ENCODE data around the gene LILRB1. TPM values are rescaled to one million over a fixed set of nuclear protein-coding genes. Genes with fewer than 3 reads are reported as not detected.
"Not testable (repeated sequence)": the region's sequence is repeated elsewhere in the genome, so short reads cannot be mapped to it uniquely, and the experiment has no call there.

LILRB1 gene
- total and polyA plus RNA-seq, 7 experiments from 2014 or later, result 0.09 to 56.5 (median 2.2) TPM; not detected in 2

- H3K27me3 ChIP-seq (ENCODE audit: control insufficient read depth in 2 of 2, insufficient read depth in 2 of 2, low read length in 2 of 2); H3K4me1 ChIP-seq (ENCODE audit: control insufficient read depth in 2 of 2, insufficient read depth in 2 of 2, low read length in 2 of 2); H3K4me1 Mint-ChIP-seq; CTCF ChIA-PET; H3K36me3 Mint-ChIP-seq; intact Hi-C loops (cut with micrococcal nuclease); H3K36me3 ChIP-seq (ENCODE audit: control insufficient read depth in 2 of 3, insufficient read depth in 3 of 3, low read length in 3 of 3); DNase-seq; H3K4me3 Mint-ChIP-seq; H3K27ac ChIP-seq (ENCODE audit: low read depth, low read length); H3K27ac Mint-ChIP-seq; H3K9me3 ChIP-seq (ENCODE audit: control insufficient read depth in 2 of 3, low read length in 3 of 3); H3K4me3 ChIP-seq (ENCODE audit: low read length); ATAC-seq: not testable (repeated sequence)
- peaks cover 0 to 18% (median 2%) of the 10 kb centered on the region in 11 donors for H3K9me3 Mint-ChIP-seq
- peaks cover 6 to 67% (median 35%) of the 10 kb centered on the region in 5 donors for H3K27me3 Mint-ChIP-seq
- POLR2A ChIA-PET, result interaction anchor here (0.5 kb wide), 1 partner anchor 1625 kb away, joined by 4 read pairs; no protein-coding TSS in a partner anchor
Observed at GRCh38 chr19:54631489-54632337, 1.4 kb downstream of the LILRB1 start.

GRCh38 chr19:54632517-54632916, 2.2 kb downstream of the LILRB1 start:
- H3K9me3 ChIP-seq (ENCODE audit: control insufficient read depth in 2 of 3, low read length in 3 of 3); H3K27ac Mint-ChIP-seq; intact Hi-C loops (cut with micrococcal nuclease); H3K9me3 Mint-ChIP-seq; CTCF ChIA-PET; H3K27ac ChIP-seq (ENCODE audit: low read depth, low read length); H3K4me1 ChIP-seq (ENCODE audit: control insufficient read depth in 2 of 2, insufficient read depth in 2 of 2, low read length in 2 of 2); H3K4me1 Mint-ChIP-seq; ATAC-seq; H3K36me3 ChIP-seq (ENCODE audit: control insufficient read depth in 2 of 3, insufficient read depth in 3 of 3, low read length in 3 of 3); H3K27me3 ChIP-seq (ENCODE audit: control insufficient read depth in 2 of 2, insufficient read depth in 2 of 2, low read length in 2 of 2); DNase-seq; H3K4me3 Mint-ChIP-seq; H3K4me3 ChIP-seq (ENCODE audit: low read length); H3K36me3 Mint-ChIP-seq: not testable (repeated sequence)
- H3K27me3 Mint-ChIP-seq, result peaks cover 6 to 60% (median 32%) of the 10 kb centered on the region in 5 donors
- POLR2A ChIA-PET, result interaction anchor here (0.5 kb wide), 1 partner anchor 1624 kb away, joined by 4 read pairs; no protein-coding TSS in a partner anchor

GRCh38 chr19:54633401-54633800, 3.1 kb downstream of the LILRB1 start:
- peaks cover 0 to 5% (median 0%) of the 10 kb centered on the region in 7 donors for H3K4me1 Mint-ChIP-seq
- H3K4me3 Mint-ChIP-seq, result no peak overlapping the region
- no peaks in the 10 kb centered on the region for H3K27me3 ChIP-seq (ENCODE audit: control insufficient read depth in 2 of 2, insufficient read depth in 2 of 2, low read length in 2 of 2)
- no peaks in the 10 kb centered on the region for H3K4me1 ChIP-seq (ENCODE audit: control insufficient read depth in 2 of 2, insufficient read depth in 2 of 2, low read length in 2 of 2)
- H3K27me3 Mint-ChIP-seq, result peaks cover 6 to 59% (median 29%) of the 10 kb centered on the region in 5 donors
- peaks cover 0 to 2% (median 0%) of the 10 kb centered on the region in 11 donors for H3K9me3 Mint-ChIP-seq
- H3K36me3 Mint-ChIP-seq, result no peaks in the 10 kb centered on the region
- POLR2A ChIA-PET, result no interaction called here
- no peaks in the 10 kb centered on the region for H3K9me3 ChIP-seq (ENCODE audit: control insufficient read depth in 2 of 3, low read length in 3 of 3)
- ATAC-seq (no peak), DNase-seq (no peak)
- no peaks in the 10 kb centered on the region for H3K36me3 ChIP-seq (ENCODE audit: control insufficient read depth in 2 of 3, insufficient read depth in 3 of 3, low read length in 3 of 3)
- H3K27ac Mint-ChIP-seq, result no peak overlapping the region
- CTCF ChIA-PET, result no interaction called here
- intact Hi-C loops (cut with micrococcal nuclease), result no loop called here
- H3K27ac ChIP-seq (ENCODE audit: low read depth, low read length), result no peak overlapping the region
- no peak overlapping the region for H3K4me3 ChIP-seq (ENCODE audit: low read length)

- H3K36me3 ChIP-seq (ENCODE audit: control insufficient read depth in 2 of 3, insufficient read depth in 3 of 3, low read length in 3 of 3); H3K4me3 ChIP-seq (ENCODE audit: low read length); H3K4me3 Mint-ChIP-seq; H3K4me1 ChIP-seq (ENCODE audit: control insufficient read depth in 2 of 2, insufficient read depth in 2 of 2, low read length in 2 of 2); POLR2A ChIA-PET; ATAC-seq; H3K9me3 ChIP-seq (ENCODE audit: control insufficient read depth in 2 of 3, low read length in 3 of 3); H3K27ac Mint-ChIP-seq; H3K27me3 ChIP-seq (ENCODE audit: control insufficient read depth in 2 of 2, insufficient read depth in 2 of 2, low read length in 2 of 2); intact Hi-C loops (cut with micrococcal nuclease); H3K9me3 Mint-ChIP-seq; H3K27ac ChIP-seq (ENCODE audit: low read depth, low read length); H3K4me1 Mint-ChIP-seq; H3K36me3 Mint-ChIP-seq; DNase-seq; CTCF ChIA-PET: not testable (repeated sequence)
- peaks cover 0 to 40% (median 22%) of the 10 kb centered on the region in 5 donors for H3K27me3 Mint-ChIP-seq
Observed at GRCh38 chr19:54636081-54636480, 5.8 kb downstream of the LILRB1 start.

GRCh38 chr19:54638683-54639082, 8.4 kb downstream of the LILRB1 start:
- intact Hi-C loops (cut with micrococcal nuclease), result no loop called here
- no peaks in the 10 kb centered on the region for H3K9me3 ChIP-seq (ENCODE audit: control insufficient read depth in 2 of 3, low read length in 3 of 3)
- H3K4me1 Mint-ChIP-seq, result no peaks in the 10 kb centered on the region
- POLR2A ChIA-PET, result no interaction called here
- H3K36me3 ChIP-seq (ENCODE audit: control insufficient read depth in 2 of 3, insufficient read depth in 3 of 3, low read length in 3 of 3), result no peaks in the 10 kb centered on the region
- no peak overlapping the region for H3K27ac ChIP-seq (ENCODE audit: low read depth, low read length)
- H3K36me3 Mint-ChIP-seq, result no peaks in the 10 kb centered on the region
- peaks cover 0 to 2% (median 0%) of the 10 kb centered on the region in 11 donors for H3K9me3 Mint-ChIP-seq
- H3K4me3 ChIP-seq (ENCODE audit: low read length), result no peak overlapping the region
- H3K4me1 ChIP-seq (ENCODE audit: control insufficient read depth in 2 of 2, insufficient read depth in 2 of 2, low read length in 2 of 2), result no peaks in the 10 kb centered on the region
- no peak overlapping the region for H3K27ac Mint-ChIP-seq
- peaks cover 0 to 38% (median 21%) of the 10 kb centered on the region in 5 donors for H3K27me3 Mint-ChIP-seq
- H3K27me3 ChIP-seq (ENCODE audit: control insufficient read depth in 2 of 2, insufficient read depth in 2 of 2, low read length in 2 of 2), result no peaks in the 10 kb centered on the region
- H3K4me3 Mint-ChIP-seq, result no peak overlapping the region
- CTCF ChIA-PET, result no interaction called here
- DNase-seq, result no peak
- no peak for ATAC-seq

- not testable (repeated sequence) for DNase-seq
- peaks cover under 1 to 34% (median 21%) of the 10 kb centered on the region in 5 donors for H3K27me3 Mint-ChIP-seq
Observed at GRCh38 chr19:54642953-54643352, 12.7 kb downstream of the LILRB1 start.

GRCh38 chr19:54643583-54643982, 13.3 kb downstream of the LILRB1 start:
- POLR2A ChIA-PET; DNase-seq; H3K9me3 ChIP-seq (ENCODE audit: control insufficient read depth in 2 of 3, low read length in 3 of 3); H3K4me3 Mint-ChIP-seq; H3K36me3 ChIP-seq (ENCODE audit: control insufficient read depth in 2 of 3, insufficient read depth in 3 of 3, low read length in 3 of 3); H3K4me1 ChIP-seq (ENCODE audit: control insufficient read depth in 2 of 2, insufficient read depth in 2 of 2, low read length in 2 of 2); H3K4me3 ChIP-seq (ENCODE audit: low read length); intact Hi-C loops (cut with micrococcal nuclease); H3K36me3 Mint-ChIP-seq; CTCF ChIA-PET; H3K27ac ChIP-seq (ENCODE audit: low read depth, low read length); H3K27me3 ChIP-seq (ENCODE audit: control insufficient read depth in 2 of 2, insufficient read depth in 2 of 2, low read length in 2 of 2); H3K9me3 Mint-ChIP-seq; H3K27ac Mint-ChIP-seq; H3K4me1 Mint-ChIP-seq: not testable (repeated sequence)
- H3K27me3 Mint-ChIP-seq, result peaks cover 2 to 32% (median 20%) of the 10 kb centered on the region in 5 donors
- ATAC-seq, result peak; percentile 55

More at GRCh38 chr19:54642953-54643352, 12.7 kb downstream of the LILRB1 start:
- H3K9me3 ChIP-seq (ENCODE audit: control insufficient read depth in 2 of 3, low read length in 3 of 3); H3K4me1 ChIP-seq (ENCODE audit: control insufficient read depth in 2 of 2, insufficient read depth in 2 of 2, low read length in 2 of 2); H3K9me3 Mint-ChIP-seq; H3K4me3 ChIP-seq (ENCODE audit: low read length); H3K27ac Mint-ChIP-seq; H3K36me3 ChIP-seq (ENCODE audit: control insufficient read depth in 2 of 3, insufficient read depth in 3 of 3, low read length in 3 of 3); H3K36me3 Mint-ChIP-seq; POLR2A ChIA-PET; H3K27ac ChIP-seq (ENCODE audit: low read depth, low read length); H3K4me1 Mint-ChIP-seq; H3K27me3 ChIP-seq (ENCODE audit: control insufficient read depth in 2 of 2, insufficient read depth in 2 of 2, low read length in 2 of 2); intact Hi-C loops (cut with micrococcal nuclease); H3K4me3 Mint-ChIP-seq; CTCF ChIA-PET: not testable (repeated sequence)
- ATAC-seq, result peak; percentile 77
